Measurements from ENCODE around the gene MANBA.

DNA sequence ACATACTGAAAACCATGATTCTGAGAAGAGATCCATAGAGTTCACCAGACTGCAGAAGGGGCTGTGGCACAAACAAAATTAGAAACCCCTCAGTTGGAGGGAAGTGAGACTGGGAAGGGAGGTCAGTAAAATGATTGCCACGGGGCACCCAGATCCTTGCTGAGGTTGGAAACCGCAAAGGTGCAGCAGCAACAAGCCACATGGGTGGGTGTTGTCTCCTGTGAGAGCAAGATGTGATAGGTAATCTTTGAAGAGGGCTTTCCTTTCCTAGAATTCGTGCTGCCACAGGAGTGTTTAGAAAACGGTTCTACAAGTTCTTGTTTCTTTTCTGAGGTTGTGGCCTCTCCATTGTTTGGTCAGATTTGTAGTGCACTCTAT lies 174.1 kb downstream of the MANBA start:
- TF ChIP-seq POLR2A (IDR thresholded peaks at IDR 0.05; ENCODE audit: low read depth, low read length) (no peak), SMC3 (IDR thresholded peaks at IDR 0.05; ENCODE audit: low read depth, low read length) (no peak), RAD21 (IDR thresholded peaks at IDR 0.05; ENCODE audit: low read length) (no peak), RFX5 (IDR thresholded peaks at IDR 0.05; ENCODE audit: low read depth, low read length) (no peak), CEBPB (IDR thresholded peaks at IDR 0.05; ENCODE audit: low read depth, low read length) (no peak), FOS (IDR thresholded peaks at IDR 0.05; ENCODE audit: low read depth, low read length) (no peak), MAFK (IDR thresholded peaks at IDR 0.05; ENCODE audit: low read depth, low read length) (no peak)
- TF ChIP-seq, protein P1, sequence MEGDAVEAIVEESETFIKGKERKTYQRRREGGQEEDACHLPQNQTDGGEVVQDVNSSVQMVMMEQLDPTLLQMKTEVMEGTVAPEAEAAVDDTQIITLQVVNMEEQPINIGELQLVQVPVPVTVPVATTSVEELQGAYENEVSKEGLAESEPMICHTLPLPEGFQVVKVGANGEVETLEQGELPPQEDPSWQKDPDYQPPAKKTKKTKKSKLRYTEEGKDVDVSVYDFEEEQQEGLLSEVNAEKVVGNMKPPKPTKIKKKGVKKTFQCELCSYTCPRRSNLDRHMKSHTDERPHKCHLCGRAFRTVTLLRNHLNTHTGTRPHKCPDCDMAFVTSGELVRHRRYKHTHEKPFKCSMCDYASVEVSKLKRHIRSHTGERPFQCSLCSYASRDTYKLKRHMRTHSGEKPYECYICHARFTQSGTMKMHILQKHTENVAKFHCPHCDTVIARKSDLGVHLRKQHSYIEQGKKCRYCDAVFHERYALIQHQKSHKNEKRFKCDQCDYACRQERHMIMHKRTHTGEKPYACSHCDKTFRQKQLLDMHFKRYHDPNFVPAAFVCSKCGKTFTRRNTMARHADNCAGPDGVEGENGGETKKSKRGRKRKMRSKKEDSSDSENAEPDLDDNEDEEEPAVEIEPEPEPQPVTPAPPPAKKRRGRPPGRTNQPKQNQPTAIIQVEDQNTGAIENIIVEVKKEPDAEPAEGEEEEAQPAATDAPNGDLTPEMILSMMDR (conservative IDR thresholded peaks at IDR 0.05; ENCODE audit: low read depth, low read length) = no peak
- TF ChIP-seq, protein P2, sequence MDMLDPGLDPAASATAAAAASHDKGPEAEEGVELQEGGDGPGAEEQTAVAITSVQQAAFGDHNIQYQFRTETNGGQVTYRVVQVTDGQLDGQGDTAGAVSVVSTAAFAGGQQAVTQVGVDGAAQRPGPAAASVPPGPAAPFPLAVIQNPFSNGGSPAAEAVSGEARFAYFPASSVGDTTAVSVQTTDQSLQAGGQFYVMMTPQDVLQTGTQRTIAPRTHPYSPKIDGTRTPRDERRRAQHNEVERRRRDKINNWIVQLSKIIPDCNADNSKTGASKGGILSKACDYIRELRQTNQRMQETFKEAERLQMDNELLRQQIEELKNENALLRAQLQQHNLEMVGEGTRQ (IDR thresholded peaks at IDR 0.05; ENCODE audit: low read depth, low read length) = no peak
